DND-41 (cell line): ENCODE results near the gene SLAMF9.

ENCODE experiments used
- ATAC-seq: fragments of 200-7000 bp; cut with Tn5 transposase; 3 replicates; pipeline ENCODE4 v1.9.1; 2021; ENCODE audit warnings: low read depth; ENCODE audit not compliant: insufficient read depth
- DNase-seq: peaks from one replicate; pipeline ENCODE4 v3.0.0-alpha.2; 2020
- H2AFZ ChIP-seq: 2 replicates; pipeline ENCODE4 v1.6.0; 2012; ENCODE audit warnings: low read depth, low read length
- H3K27ac ChIP-seq: 2 replicates; pipeline ENCODE4 v1.5.1; 2012; ENCODE audit warnings: low read length, inconsistent platforms
- H3K27me3 ChIP-seq: fragments of 200-600 bp; sonication (generic); 2 replicates; pipeline ENCODE4 v1.6.0; 2012; ENCODE audit warnings: low read length, mild to moderate bottlenecking, inconsistent platforms; ENCODE audit not compliant: insufficient read depth, poor library complexity
- H3K36me3 ChIP-seq: 2 replicates; pipeline ENCODE4 v1.5.1; 2012; ENCODE audit warnings: low read length, inconsistent platforms; ENCODE audit not compliant: insufficient read depth
- H3K4me1 ChIP-seq: 2 replicates; pipeline ENCODE4 v1.5.1; 2012; ENCODE audit warnings: mild to moderate bottlenecking, low read length; ENCODE audit not compliant: insufficient read depth
- H3K4me2 ChIP-seq: 2 replicates; pipeline ENCODE4 v1.6.0; 2012; ENCODE audit warnings: mild to moderate bottlenecking, moderate library complexity, low read length, inconsistent platforms; ENCODE audit not compliant: insufficient read depth
- H3K4me3 ChIP-seq, 2 experiments: fragments of 200-600 bp in 1 of 2; shearing (Covaris generic) in 1 of 2; 2 replicates each; pipeline ENCODE4 v1.5.1; 2012 to 2016; ENCODE audit warnings: inconsistent platforms in 2 of 2, low read length in 2 of 2, mild to moderate bottlenecking in 2 of 2, low read depth in 1 of 2, moderate library complexity in 1 of 2
- H3K79me2 ChIP-seq: 2 replicates; pipeline ENCODE4 v1.6.0; 2012; ENCODE audit warnings: low read length, inconsistent platforms; ENCODE audit not compliant: insufficient read depth
- H3K9ac ChIP-seq: 2 replicates; pipeline ENCODE4 v1.6.0; 2012; ENCODE audit warnings: low read depth, mild to moderate bottlenecking, inconsistent platforms, low read length, moderate library complexity
- H3K9me3 ChIP-seq: 2 replicates; pipeline ENCODE4 v1.5.1; 2012; ENCODE audit warnings: low read length, moderate library complexity, mild to moderate bottlenecking, inconsistent platforms; ENCODE audit not compliant: insufficient read depth, severe bottlenecking
- H4K20me1 ChIP-seq: 2 replicates; pipeline ENCODE4 v1.6.0; 2012; ENCODE audit warnings: low read length; ENCODE audit not compliant: insufficient read depth
- CTCF ChIP-seq: IDR thresholded peaks from 2 replicates; pipeline ENCODE4 v1.5.1; 2012; ENCODE audit warnings: borderline replicate concordance, low read length, moderate library complexity, mild to moderate bottlenecking; ENCODE audit not compliant: poor library complexity, severe bottlenecking; ENCODE audit errors: extremely low read depth
- EZH2 ChIP-seq: IDR thresholded peaks from 3 replicates; pipeline ENCODE4 v1.6.1; 2012; ENCODE audit warnings: borderline replicate concordance, low read depth, mild to moderate bottlenecking, moderate library complexity, low read length, inconsistent platforms; ENCODE audit not compliant: severe bottlenecking

The SLAMF9 gene

DNA sequence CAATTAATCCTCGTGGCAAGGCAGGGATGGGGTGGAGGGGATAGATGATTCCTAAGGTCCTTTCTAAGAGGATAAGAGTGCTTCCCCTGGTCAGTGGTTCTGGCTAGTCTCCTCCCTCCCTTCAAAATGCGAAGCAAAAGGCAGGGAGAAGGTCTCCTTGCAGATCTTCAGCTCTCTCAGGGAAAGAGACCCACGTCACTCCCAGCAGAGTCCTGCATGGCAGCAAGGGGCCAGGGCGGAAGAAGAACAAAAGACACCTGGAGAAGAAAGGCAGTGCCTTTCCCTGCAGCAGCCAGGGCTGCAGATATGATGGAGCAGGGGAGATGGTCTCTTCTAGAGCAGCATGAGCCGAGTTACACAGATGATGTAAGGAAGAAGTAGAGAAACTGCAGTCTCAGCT is 29.6 kb upstream of the SLAMF9 start:
- H4K20me1 ChIP-seq = no peaks in the 10 kb centered on the region
- H3K36me3 ChIP-seq = no peaks in the 10 kb centered on the region
- no peaks in the 10 kb centered on the region for H3K4me1 ChIP-seq
- ATAC-seq (no peak), DNase-seq (no peak)
- H3K4me3 ChIP-seq = no peak overlapping the region
- no peaks in the 10 kb centered on the region for H3K79me2 ChIP-seq
- no peak overlapping the region for H2AFZ ChIP-seq
- H3K27ac ChIP-seq = no peak overlapping the region
- H3K9me3 ChIP-seq = no peaks in the 10 kb centered on the region
- no peak for TF ChIP-seq EZH2
- no peak for TF ChIP-seq CTCF
- no peak overlapping the region for H3K9ac ChIP-seq
- H3K4me2 ChIP-seq = no peak overlapping the region
- H3K27me3 ChIP-seq = peaks cover 19% of the 10 kb centered on the region

DNA sequence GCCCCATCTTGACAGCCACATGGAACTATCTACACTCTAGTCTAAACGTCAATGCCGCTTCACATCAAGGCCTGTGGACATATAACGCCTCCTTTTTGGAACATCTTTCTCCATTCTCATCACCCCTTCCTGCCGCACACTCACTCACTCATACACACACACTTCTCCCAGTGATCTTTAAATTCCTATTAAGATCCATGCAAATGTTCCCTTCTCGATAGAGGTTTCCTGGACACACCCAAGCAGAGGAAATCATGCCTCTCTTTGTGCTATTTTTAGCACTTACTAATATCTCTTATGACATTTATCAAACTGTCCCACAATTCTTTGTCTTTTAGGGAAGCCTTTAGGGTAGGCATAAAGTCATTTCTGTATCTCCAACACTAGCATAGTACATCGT is 28.2 kb upstream of the SLAMF9 start:
- Histone ChIP-seq H3K9me3 (no peaks in the 10 kb centered on the region), H3K79me2 (no peaks in the 10 kb centered on the region), H3K27ac (no peak overlapping the region), H3K36me3 (no peaks in the 10 kb centered on the region), H3K4me2 (no peak overlapping the region), H3K4me1 (no peaks in the 10 kb centered on the region), H2AFZ (no peak overlapping the region), H4K20me1 (0 out of 2 replicates have a peak, but pooled peaks cover 2% of the 10 kb centered on the region), H3K9ac (no peak overlapping the region), H3K4me3 (no peak overlapping the region), H3K27me3 (peaks cover 21% of the 10 kb centered on the region)
- TF ChIP-seq EZH2 (no peak), CTCF (no peak)
- ATAC-seq (no peak), DNase-seq (no peak)

GRCh38 chr1:159981351-159982055 is 27.5 kb upstream of the SLAMF9 start:
- H3K27me3 ChIP-seq = peaks cover 21% of the 10 kb centered on the region
- H3K79me2 ChIP-seq = no peaks in the 10 kb centered on the region
- no peak overlapping the region for H3K4me2 ChIP-seq
- H3K9ac ChIP-seq = no peak overlapping the region
- DNase-seq (no peak), ATAC-seq (no peak)
- H3K9me3 ChIP-seq = no peaks in the 10 kb centered on the region
- H3K4me3 ChIP-seq = no peak overlapping the region
- H3K27ac ChIP-seq = no peak overlapping the region
- H3K36me3 ChIP-seq = no peaks in the 10 kb centered on the region
- H4K20me1 ChIP-seq = 0 out of 2 replicates have a peak, but pooled peaks cover 2% of the 10 kb centered on the region
- no peak for TF ChIP-seq CTCF
- no peak for TF ChIP-seq EZH2
- no peaks in the 10 kb centered on the region for H3K4me1 ChIP-seq
- H2AFZ ChIP-seq = no peak overlapping the region

- ATAC-seq = no peak
- TF ChIP-seq CTCF (no peak), EZH2 (no peak)
- no peak overlapping the region for H3K27ac ChIP-seq
- no peak overlapping the region for H3K4me3 ChIP-seq
- H3K79me2 ChIP-seq = no peaks in the 10 kb centered on the region
- 0 out of 2 replicates have a peak, but pooled peaks cover 2% of the 10 kb centered on the region for H4K20me1 ChIP-seq
- DNase-seq = no peak
- no peaks in the 10 kb centered on the region for H3K4me1 ChIP-seq
- H2AFZ ChIP-seq = no peak overlapping the region
- H3K36me3 ChIP-seq = no peaks in the 10 kb centered on the region
- no peaks in the 10 kb centered on the region for H3K9me3 ChIP-seq
- peaks cover 24% of the 10 kb centered on the region for H3K27me3 ChIP-seq
- no peak overlapping the region for H3K4me2 ChIP-seq
- no peak overlapping the region for H3K9ac ChIP-seq
These were observed 26.7 kb upstream of the SLAMF9 start for GRCh38 chr1:159980786-159981185.
